RWPE2 (cell line): Measurements from ENCODE around the gene CORO2B.

Experiments used
- ATAC-seq: fragments of 200-7000 bp; cut with Tn5 transposase; 3 replicates; pipeline ENCODE4 v1.9.1; 2021; ENCODE audit warnings: low read depth
- DNase-seq: peaks from one replicate; pipeline ENCODE4 v3.0.0-alpha.2; 2020; ENCODE audit warnings: low spot score
- H3K27ac ChIP-seq: fragments of 450-650 bp; 2 replicates; pipeline ENCODE4 v1.5.1; 2017; ENCODE audit warnings: mild to moderate bottlenecking; ENCODE audit not compliant: poor library complexity, severe bottlenecking
- H3K27me3 ChIP-seq: fragments of 250-450 bp; sonication (Bioruptor Pico); 2 replicates; pipeline ENCODE4 v1.5.1; 2021; ENCODE audit warnings: mild to moderate bottlenecking, moderate library complexity; ENCODE audit not compliant: insufficient read depth, poor library complexity, severe bottlenecking
- H3K36me3 ChIP-seq: fragments of 250-450 bp; sonication (Bioruptor Pico); 2 replicates; pipeline ENCODE4 v1.5.1; 2020; ENCODE audit warnings: low read depth, mild to moderate bottlenecking, moderate library complexity
- H3K4me1 ChIP-seq: fragments of 250-450 bp; sonication (Bioruptor Pico); 2 replicates; pipeline ENCODE4 v1.5.1; 2021; ENCODE audit warnings: mild to moderate bottlenecking, moderate library complexity; ENCODE audit not compliant: insufficient read depth, poor library complexity, severe bottlenecking
- H3K4me3 ChIP-seq: fragments of 250-450 bp; sonication (Bioruptor Pico); 2 replicates; pipeline ENCODE4 v1.5.1; 2021; ENCODE audit warnings: mild to moderate bottlenecking, moderate library complexity; ENCODE audit not compliant: severe bottlenecking
- H3K9me3 ChIP-seq: fragments of 250-450 bp; sonication (Bioruptor Pico); 2 replicates; pipeline ENCODE4 v1.5.1; 2021; ENCODE audit warnings: mild to moderate bottlenecking, moderate library complexity; ENCODE audit not compliant: severe bottlenecking
- CTCF ChIP-seq: fragments of 450-650 bp; IDR thresholded peaks from one replicate; pipeline ENCODE4 v1.5.1; 2017; ENCODE audit warnings: mild to moderate bottlenecking, moderate library complexity; ENCODE audit not compliant: poor library complexity, severe bottlenecking

The CORO2B gene

GRCh38 chr15:68775236-68775577, 196.4 kb downstream of the CORO2B start:
- H3K4me3 ChIP-seq: no peak overlapping the region
- no peak for DNase-seq
- peaks cover 16% of the 10 kb centered on the region for H3K36me3 ChIP-seq
- no peaks in the 10 kb centered on the region for H3K9me3 ChIP-seq
- no peak overlapping the region for H3K27ac ChIP-seq
- ATAC-seq: no peak
- no peaks in the 10 kb centered on the region for H3K27me3 ChIP-seq
- no peaks in the 10 kb centered on the region for H3K4me1 ChIP-seq
- no peak for TF ChIP-seq CTCF

GRCh38 chr15:68775671-68776476, 197.1 kb downstream of the CORO2B start:
- no peaks in the 10 kb centered on the region for H3K27me3 ChIP-seq
- H3K4me3 ChIP-seq: no peak overlapping the region
- H3K36me3 ChIP-seq: peaks cover 23% of the 10 kb centered on the region
- DNase-seq (no peak), ATAC-seq (peak; percentile 24; the same call in 2 of the 3 replicates)
- no peak for TF ChIP-seq CTCF
- H3K9me3 ChIP-seq: no peaks in the 10 kb centered on the region
- H3K4me1 ChIP-seq: no peaks in the 10 kb centered on the region
- no peak overlapping the region for H3K27ac ChIP-seq

GRCh38 chr15:68776477-68777270, 197.9 kb downstream of the CORO2B start:
- Histone ChIP-seq H3K4me3 (no peak overlapping the region), H3K27ac (no peak overlapping the region), H3K4me1 (no peaks in the 10 kb centered on the region), H3K9me3 (no peaks in the 10 kb centered on the region), H3K27me3 (no peaks in the 10 kb centered on the region), H3K36me3 (peaks cover 27% of the 10 kb centered on the region)
- DNase-seq (peak; percentile 44), ATAC-seq (peak; percentile 15)
- no peak for TF ChIP-seq CTCF
